CD4-positive, CD25-positive, alpha-beta regulatory T cell (primary cell): ENCODE measurements around the gene DEPDC4. TPM values are rescaled to one million over a fixed set of nuclear protein-coding genes. Genes with fewer than 3 reads are reported as not detected.
A peak's percentile ranks its signal among the peaks of the same experiment; 100 is the strongest.

Source experiments
- ATAC-seq, 2 donors: fragments of 150-1000 bp; cut with Tn5 transposase; one replicate each; pipeline ENCODE4 v1.10.0; 2021; ENCODE audit warnings: low read depth in 2 of 2, moderate number of reproducible peaks in 2 of 2, moderate library complexity in 1 of 2
- DNase-seq, 3 donors: peaks; one replicate each; pipeline versions ENCODE4 v3.0.0 to v3.0.0-alpha.2; 2012 to 2022; ENCODE audit warnings: mixed read lengths in 1 of 3
- H3K27ac ChIP-seq: one replicate; pipeline ENCODE4 v1.7.0; 2013; ENCODE audit warnings: mild to moderate bottlenecking, low read length; ENCODE audit not compliant: insufficient read depth, poor library complexity, severe bottlenecking
- H3K27me3 ChIP-seq: one replicate; pipeline ENCODE4 v1.7.0; 2013; ENCODE audit warnings: low read length; ENCODE audit not compliant: control insufficient read depth, insufficient read depth
- H3K36me3 ChIP-seq: one replicate; pipeline ENCODE4 v1.7.0; 2013; ENCODE audit warnings: mild to moderate bottlenecking, low read length, moderate library complexity; ENCODE audit not compliant: control insufficient read depth, insufficient read depth
- H3K4me1 ChIP-seq: 2 replicates; pipeline ENCODE4 v1.7.0; 2013; ENCODE audit warnings: mild to moderate bottlenecking, low read length; ENCODE audit not compliant: insufficient read depth, control insufficient read depth, poor library complexity, severe bottlenecking
- H3K4me3 ChIP-seq: one replicate; pipeline ENCODE4 v1.7.0; 2013; ENCODE audit warnings: low read depth, mild to moderate bottlenecking, low read length, moderate library complexity
- H3K9me3 ChIP-seq, 2 experiments: 1 replicate in 1 of 2; 2 replicates in 1 of 2; pipeline ENCODE4 v1.7.0; 2013; ENCODE audit warnings: low read length in 2 of 2, mild to moderate bottlenecking in 1 of 2, moderate library complexity in 1 of 2; ENCODE audit not compliant: control insufficient read depth in 2 of 2
- H3K27ac Mint-ChIP-seq, 3 donors: one replicate each; pipeline ENCODE4 v1.8.0; 2020 to 2022; ENCODE audit warnings: mild to moderate bottlenecking in 3 of 3, mixed read lengths in 3 of 3, moderate library complexity in 2 of 3
- H3K27me3 Mint-ChIP-seq: one replicate; pipeline ENCODE4 v1.8.0; 2022; ENCODE audit warnings: mild to moderate bottlenecking, mixed read lengths
- H3K36me3 Mint-ChIP-seq: one replicate; pipeline ENCODE4 v1.8.0; 2020; ENCODE audit warnings: mixed read lengths
- H3K4me1 Mint-ChIP-seq, 4 donors: one replicate each; pipeline ENCODE4 v1.8.0; 2020 to 2022; ENCODE audit warnings: mixed read lengths in 4 of 4, mild to moderate bottlenecking in 1 of 4
- H3K4me3 Mint-ChIP-seq, 4 donors: one replicate each; pipeline ENCODE4 v1.8.0; 2020 to 2022; ENCODE audit warnings: mild to moderate bottlenecking in 4 of 4, mixed read lengths in 4 of 4, moderate library complexity in 3 of 4
- H3K9me3 Mint-ChIP-seq, 7 donors: one replicate each; pipeline ENCODE4 v1.8.0; 2020 to 2022; ENCODE audit warnings: mixed read lengths in 7 of 7, mild to moderate bottlenecking in 3 of 7, moderate library complexity in 2 of 7
- polyA plus RNA-seq, 4 donors: library from polyadenylated mRNA; unstranded; fragments of 300-500 nt; fragmentation: Illumina TruSeq; gene quantifications; one replicate each; pipeline ENCODE4 v1.2.3, GENCODE V29; 2021
- total RNA-seq: library from RNA; stranded (reverse); gene quantifications from one replicate; pipeline ENCODE4 v1.2.3, GENCODE V29; 2022

DEPDC4 gene
- total and polyA plus RNA-seq, 5 donors from 2014 or later = 0.31 to 1.1 (median 0.50) TPM; not detected in 2

GRCh38 chr12:100258127-100258526 is 8.8 kb downstream of the DEPDC4 start:
- H3K36me3 ChIP-seq = no peaks in the 10 kb centered on the region
- Mint-ChIP-seq H3K9me3 (no peaks in the 10 kb centered on the region), H3K4me3 (peak overlapping the region in 1 of 4 donors; percentile 45), H3K27ac (no peak overlapping the region), H3K4me1 (peaks cover 0 to 8% (median under 1%) of the 10 kb centered on the region in 4 donors), H3K36me3 (peaks cover 3% of the 10 kb centered on the region), H3K27me3 (peaks cover 5% of the 10 kb centered on the region)
- H3K27ac ChIP-seq = no peak overlapping the region
- no peaks in the 10 kb centered on the region for H3K27me3 ChIP-seq
- no peaks in the 10 kb centered on the region for H3K9me3 ChIP-seq
- no peak for ATAC-seq
- no peaks in the 10 kb centered on the region for H3K4me1 ChIP-seq
- DNase-seq = no peak
- no peak overlapping the region for H3K4me3 ChIP-seq

GRCh38 chr12:100254876-100255275 is 12.0 kb downstream of the DEPDC4 start:
- Mint-ChIP-seq H3K36me3 (peaks cover 7% of the 10 kb centered on the region), H3K27ac (no peak overlapping the region), H3K4me3 (no peak overlapping the region), H3K27me3 (peaks cover 5% of the 10 kb centered on the region), H3K4me1 (peaks cover 0 to 8% (median under 1%) of the 10 kb centered on the region in 4 donors), H3K9me3 (no peaks in the 10 kb centered on the region)
- DNase-seq = no peak
- Histone ChIP-seq H3K4me1 (no peaks in the 10 kb centered on the region), H3K36me3 (no peaks in the 10 kb centered on the region), H3K27me3 (no peaks in the 10 kb centered on the region), H3K27ac (no peak overlapping the region), H3K9me3 (no peaks in the 10 kb centered on the region), H3K4me3 (no peak overlapping the region)
- no peak for ATAC-seq

GRCh38 chr12:100253437-100253836 is 13.4 kb downstream of the DEPDC4 start:
- ATAC-seq (no peak), DNase-seq (no peak)
- Histone ChIP-seq H3K9me3 (no peaks in the 10 kb centered on the region), H3K36me3 (no peaks in the 10 kb centered on the region), H3K4me3 (no peak overlapping the region), H3K4me1 (no peaks in the 10 kb centered on the region), H3K27ac (no peak overlapping the region), H3K27me3 (no peaks in the 10 kb centered on the region)
- Mint-ChIP-seq H3K27ac (no peak overlapping the region), H3K9me3 (no peaks in the 10 kb centered on the region), H3K4me1 (peaks cover 0 to 7% (median under 1%) of the 10 kb centered on the region in 4 donors), H3K4me3 (no peak overlapping the region), H3K36me3 (peaks cover 7% of the 10 kb centered on the region), H3K27me3 (peaks cover 5% of the 10 kb centered on the region)

- Mint-ChIP-seq H3K27ac (no peak overlapping the region), H3K9me3 (no peaks in the 10 kb centered on the region), H3K4me1 (no peaks in the 10 kb centered on the region), H3K27me3 (peaks cover 5% of the 10 kb centered on the region), H3K36me3 (peaks cover 4% of the 10 kb centered on the region), H3K4me3 (no peak overlapping the region)
- DNase-seq (no peak), ATAC-seq (no peak)
- Histone ChIP-seq H3K4me3 (no peak overlapping the region), H3K9me3 (no peaks in the 10 kb centered on the region), H3K27me3 (no peaks in the 10 kb centered on the region), H3K36me3 (no peaks in the 10 kb centered on the region), H3K4me1 (no peaks in the 10 kb centered on the region), H3K27ac (no peak overlapping the region)
Observed at GRCh38 chr12:100251917-100252316, 15.0 kb downstream of the DEPDC4 start.

- Mint-ChIP-seq H3K27ac (no peak overlapping the region), H3K36me3 (peaks cover 4% of the 10 kb centered on the region)
Observed at GRCh38 chr12:100249941-100250340, 16.9 kb downstream of the DEPDC4 start.

GRCh38 chr12:100248886-100249285 is 18.0 kb downstream of the DEPDC4 start:
- peaks cover 0 to 3% (median 0%) of the 10 kb centered on the region in 4 donors for H3K4me1 Mint-ChIP-seq
- H3K36me3 Mint-ChIP-seq = peaks cover 4% of the 10 kb centered on the region
- Histone ChIP-seq H3K4me1 (no peaks in the 10 kb centered on the region), H3K36me3 (no peaks in the 10 kb centered on the region), H3K4me3 (no peak overlapping the region), H3K27ac (no peak overlapping the region), H3K9me3 (no peaks in the 10 kb centered on the region), H3K27me3 (no peaks in the 10 kb centered on the region)
- ATAC-seq = no peak
- peaks cover under 1% of the 10 kb centered on the region for H3K27me3 Mint-ChIP-seq
- H3K27ac Mint-ChIP-seq = no peak overlapping the region
- H3K4me3 Mint-ChIP-seq = no peak overlapping the region
- no peaks in the 10 kb centered on the region for H3K9me3 Mint-ChIP-seq
- DNase-seq = no peak

More at GRCh38 chr12:100249941-100250340, 16.9 kb downstream of the DEPDC4 start:
- no peak for ATAC-seq
- H3K4me1 ChIP-seq = no peaks in the 10 kb centered on the region
- no peak for DNase-seq
- Mint-ChIP-seq H3K4me1 (peaks cover 0 to 3% (median 0%) of the 10 kb centered on the region in 4 donors), H3K4me3 (no peak overlapping the region), H3K27me3 (peaks cover 5% of the 10 kb centered on the region), H3K9me3 (no peaks in the 10 kb centered on the region)
- no peaks in the 10 kb centered on the region for H3K36me3 ChIP-seq
- H3K4me3 ChIP-seq = no peak overlapping the region
- H3K27ac ChIP-seq = no peak overlapping the region
- H3K27me3 ChIP-seq = no peaks in the 10 kb centered on the region
- H3K9me3 ChIP-seq = no peaks in the 10 kb centered on the region

GRCh38 chr12:100247765-100248164 is 19.1 kb downstream of the DEPDC4 start:
- ATAC-seq = no peak
- peaks cover 0 to 3% (median 0%) of the 10 kb centered on the region in 4 donors for H3K4me1 Mint-ChIP-seq
- H3K4me3 Mint-ChIP-seq = no peak overlapping the region
- DNase-seq = no peak
- H3K4me1 ChIP-seq = no peaks in the 10 kb centered on the region
- peaks cover 0 to 2% (median 0%) of the 10 kb centered on the region in 7 donors for H3K9me3 Mint-ChIP-seq
- H3K36me3 ChIP-seq = no peaks in the 10 kb centered on the region
- no peak overlapping the region for H3K4me3 ChIP-seq
- H3K9me3 ChIP-seq = no peaks in the 10 kb centered on the region
- no peak overlapping the region for H3K27ac ChIP-seq
- H3K27me3 Mint-ChIP-seq = no peaks in the 10 kb centered on the region
- H3K27ac Mint-ChIP-seq = no peak overlapping the region
- peaks cover 4% of the 10 kb centered on the region for H3K36me3 Mint-ChIP-seq
- H3K27me3 ChIP-seq = no peaks in the 10 kb centered on the region

GRCh38 chr12:100243137-100243536 is 23.7 kb downstream of the DEPDC4 start:
- Histone ChIP-seq H3K4me3 (no peak overlapping the region), H3K9me3 (no peaks in the 10 kb centered on the region), H3K36me3 (no peaks in the 10 kb centered on the region), H3K27me3 (no peaks in the 10 kb centered on the region), H3K27ac (no peak overlapping the region), H3K4me1 (no peaks in the 10 kb centered on the region)
- DNase-seq = no peak
- no peak overlapping the region for H3K4me3 Mint-ChIP-seq
- peaks cover 0 to 2% (median 0%) of the 10 kb centered on the region in 7 donors for H3K9me3 Mint-ChIP-seq
- H3K27ac Mint-ChIP-seq = no peak overlapping the region
- ATAC-seq = no peak
- no peaks in the 10 kb centered on the region for H3K27me3 Mint-ChIP-seq
- H3K36me3 Mint-ChIP-seq = no peaks in the 10 kb centered on the region
- peaks cover 0 to 3% (median 0%) of the 10 kb centered on the region in 4 donors for H3K4me1 Mint-ChIP-seq
